Motor neuron (in vitro differentiated cells): ENCODE results near the gene PUM2. TPM values are rescaled to one million over a fixed set of nuclear protein-coding genes. Genes with fewer than 3 reads are reported as not detected.
"Not testable (repeated sequence)": the region's sequence is repeated elsewhere in the genome, so short reads cannot be mapped to it uniquely, and the experiment has no call there.

Experiments
- ATAC-seq, 8 experiments: fragments of 200-7000 bp; cut with Tn5 transposase; replicated peaks in 6 of 8; 2 replicates each; pipeline ENCODE4 v1.8.0; 2021; ENCODE audit warnings: mild to moderate bottlenecking in 8 of 8, moderate library complexity in 8 of 8
- H3K27ac ChIP-seq, 2 donors: fragments of 250-450 bp; sonication (Bioruptor Pico); 2 replicates each; pipeline ENCODE4 v1.9.0; 2021; ENCODE audit warnings: antibody characterized with exemption in 2 of 2, mild to moderate bottlenecking in 2 of 2, moderate library complexity in 1 of 2
- H3K4me1 ChIP-seq, 2 donors: fragments of 250-450 bp; sonication (Bioruptor Pico); replicated peaks in 1 of 2; 2 replicates each; pipeline ENCODE4 v1.6.1; 2021; ENCODE audit warnings: antibody characterized with exemption in 2 of 2, mild to moderate bottlenecking in 2 of 2, moderate library complexity in 1 of 2
- H3K4me3 ChIP-seq, 5 donors: fragments of 250-450 bp; sonication (Bioruptor Pico); 2 replicates each; pipeline ENCODE4 v1.9.0; 2021; ENCODE audit warnings: antibody characterized with exemption in 5 of 5, mild to moderate bottlenecking in 5 of 5, moderate library complexity in 4 of 5
- WGBS, 10 experiments: fragments of 450-650 bp; shearing (Covaris generic); methylation state at CpG; one replicate each; pipeline ENCODE4 v1.0.0; 2022; 5-methylcytosine and 5-hydroxymethylcytosine counted together
- in situ Hi-C, 9 experiments: fragments of 400-800 bp; cut with MboI; loops; one replicate each; pipeline ENCODE4 v1.15.0; 2021; ENCODE audit warnings: low sequenced_read_pairs in 9 of 9, low pct_unique_long_range_greater_than_20kb in 2 of 9; ENCODE audit not compliant: unreplicated experiment in 9 of 9
- total RNA-seq, 8 experiments: library from RNA; unstranded; fragments of 300-600 nt; gene quantifications; 2 replicates each; pipeline versions ENCODE4 v1.2.3 to v1.2.4, GENCODE V29; 2022

The PUM2 gene
- total RNA-seq, 8 experiments from 2014 or later = 26.0 to 79.4 (median 52.7) TPM

GRCh38 chr2:20249170-20249569 lies 101.5 kb downstream of the PUM2 start:
- ATAC-seq = no peak
- H3K27ac ChIP-seq = no peak overlapping the region
- no peaks in the 10 kb centered on the region for H3K4me1 ChIP-seq
- no peak overlapping the region for H3K4me3 ChIP-seq
- 58 to 100% (median 93%) methylated on average over 2 to 6 of the region's 6 CpGs for WGBS, 10 experiments
- in situ Hi-C loops = loop anchor here in 1 of 9 experiments (25.0 kb wide), 1 partner anchor 137 kb away; no protein-coding TSS in a partner anchor

DNA sequence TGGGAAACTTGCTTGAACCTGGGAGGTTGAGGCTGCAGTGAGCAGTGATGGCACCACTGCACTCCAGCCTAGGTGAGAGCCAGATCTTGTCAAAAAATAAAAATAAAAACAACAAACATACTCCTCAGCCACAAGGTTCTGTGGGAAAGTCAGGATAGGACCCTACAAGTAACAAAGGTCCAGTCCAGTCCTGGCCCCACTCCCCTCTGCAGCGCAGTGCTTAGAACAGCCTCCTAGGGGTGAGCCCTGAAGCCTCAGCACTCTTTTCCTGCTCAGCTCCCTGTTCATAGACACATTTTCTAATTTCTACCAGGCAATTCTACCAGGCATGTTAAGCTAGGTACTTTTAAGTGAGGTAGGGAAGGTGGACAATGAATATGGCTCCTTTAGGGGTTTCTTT lies 103.6 kb downstream of the PUM2 start:
- Histone ChIP-seq H3K27ac (no peak overlapping the region), H3K4me3 (no peak overlapping the region), H3K4me1 (no peaks in the 10 kb centered on the region)
- in situ Hi-C loops = loop anchor here in 1 of 9 experiments (25.0 kb wide), 1 partner anchor 135 kb away; no protein-coding TSS in a partner anchor
- WGBS, 10 experiments = 83 to 100% methylated on average over 1 of the region's 1 CpG; no CpG with 5 or more reads in 8 of the 10 experiments
- no peak for ATAC-seq

- ATAC-seq, H3K4me1 ChIP-seq, H3K27ac ChIP-seq, H3K4me3 ChIP-seq: not testable (repeated sequence)
- in situ Hi-C loops = loop anchor here in 1 of 9 experiments (25.0 kb wide), 1 partner anchor 131 kb away; no protein-coding TSS in a partner anchor
- WGBS, 10 experiments = 60 to 100% (median 100%) methylated on average over 1 to 3 of the region's 5 CpGs; no CpG with 5 or more reads in 1 of the 10 experiments
These were observed 107.0 kb downstream of the PUM2 start for GRCh38 chr2:20243637-20244036.

DNA sequence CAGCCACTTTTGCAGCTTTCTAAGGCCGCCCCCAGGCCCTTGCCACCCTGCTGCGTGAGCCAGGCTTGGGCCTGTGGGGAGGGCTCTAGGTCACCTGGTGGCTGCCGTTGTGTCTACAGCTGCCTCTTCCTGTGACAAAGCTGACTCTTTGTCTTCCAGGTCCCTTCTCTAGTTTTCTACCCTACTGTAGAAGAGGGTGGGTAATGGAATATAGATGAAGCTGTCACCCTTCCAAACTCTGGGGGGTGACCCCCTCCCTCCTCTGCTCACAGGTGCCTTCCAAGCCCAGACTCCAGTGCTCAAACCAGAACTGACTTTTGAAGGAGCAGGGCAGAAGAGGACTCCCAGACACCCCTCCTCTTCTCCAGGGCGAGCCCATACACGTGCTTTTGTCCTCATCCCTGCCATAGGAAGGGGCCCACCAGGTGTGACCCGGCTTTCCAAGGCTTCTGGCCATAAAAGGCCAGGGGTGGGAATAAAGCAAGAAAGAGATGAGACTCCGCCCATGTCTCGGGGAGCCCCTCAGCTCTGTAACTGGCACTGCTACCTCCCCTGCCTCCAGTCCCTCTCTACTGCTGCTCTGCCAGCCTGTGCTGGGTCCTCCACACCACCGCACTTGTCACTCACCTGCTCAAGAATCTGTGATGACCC lies 107.8 kb downstream of the PUM2 start:
- peak in 5 of 8 experiments; percentile 11 to 39 (median 18) for ATAC-seq
- H3K27ac ChIP-seq = no peak overlapping the region
- no peaks in the 10 kb centered on the region for H3K4me1 ChIP-seq
- no peak overlapping the region for H3K4me3 ChIP-seq
- WGBS, 10 experiments = 60 to 100% (median 78%) methylated on average over 1 to 3 of the region's 9 CpGs; no CpG with 5 or more reads in 4 of the 10 experiments
- in situ Hi-C loops = loop anchor here in 1 of 9 experiments (25.0 kb wide), 1 partner anchor 131 kb away; no protein-coding TSS in a partner anchor

DNA sequence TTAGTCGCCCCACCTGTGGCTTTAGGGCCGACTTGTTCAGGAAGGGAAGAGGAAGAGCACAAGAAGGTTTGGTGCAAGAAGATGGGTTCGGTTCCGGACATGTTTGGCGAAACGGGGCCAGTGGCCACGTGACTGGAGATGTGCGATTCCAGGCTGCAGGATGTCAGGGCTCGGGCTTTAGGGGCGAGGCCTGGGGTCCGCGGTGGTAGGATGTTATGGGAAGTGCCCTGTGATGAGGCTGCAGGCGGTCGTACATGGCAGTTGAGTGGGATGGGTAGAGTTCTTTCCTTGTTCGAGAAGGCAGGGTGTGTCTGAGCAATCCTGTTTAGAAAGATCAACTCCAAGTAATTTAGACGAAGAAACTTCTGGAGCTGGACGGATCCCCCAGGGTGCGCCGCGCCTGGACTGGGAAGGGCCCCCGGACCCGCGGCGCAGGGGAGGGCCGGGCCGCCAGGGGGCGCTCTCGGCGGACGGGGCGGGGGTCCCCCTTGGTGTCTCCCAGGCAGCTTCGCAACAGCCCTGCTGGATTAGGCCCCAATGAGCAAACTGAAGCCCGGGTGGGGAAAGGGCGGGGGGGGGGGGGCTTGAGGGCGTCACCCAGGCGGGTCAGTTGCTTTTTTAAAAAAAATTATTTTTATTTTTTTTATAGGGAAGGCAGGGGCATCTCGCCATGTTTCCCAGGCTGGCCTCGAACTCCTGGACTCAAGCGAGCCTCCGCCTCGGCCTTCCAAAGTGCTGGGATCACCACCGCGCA lies 108.5 kb downstream of the PUM2 start:
- Histone ChIP-seq H3K27ac (no peak overlapping the region), H3K4me1 (no peaks in the 10 kb centered on the region), H3K4me3 (no peak overlapping the region)
- in situ Hi-C loops = loop anchor here in 1 of 9 experiments (25.0 kb wide), 1 partner anchor 130 kb away; no protein-coding TSS in a partner anchor
- 56 to 100% (median 100%) methylated on average over 1 to 11 of the region's 43 CpGs; no CpG with 5 or more reads in 2 of the 10 experiments for WGBS, 10 experiments
- peak in 3 of 8 experiments; percentile 8 to 20 (median 14) for ATAC-seq

- H3K4me1 ChIP-seq, ATAC-seq, H3K27ac ChIP-seq, H3K4me3 ChIP-seq: not testable (repeated sequence)
- WGBS, 10 experiments = 78 to 100% (median 96%) methylated on average over 1 to 5 of the region's 6 CpGs; no CpG with 5 or more reads in 3 of the 10 experiments
- in situ Hi-C loops = loop anchor here in 1 of 9 experiments (25.0 kb wide), 1 partner anchor 128 kb away; no protein-coding TSS in a partner anchor
These were observed 110.4 kb downstream of the PUM2 start for GRCh38 chr2:20240291-20240690.

DNA sequence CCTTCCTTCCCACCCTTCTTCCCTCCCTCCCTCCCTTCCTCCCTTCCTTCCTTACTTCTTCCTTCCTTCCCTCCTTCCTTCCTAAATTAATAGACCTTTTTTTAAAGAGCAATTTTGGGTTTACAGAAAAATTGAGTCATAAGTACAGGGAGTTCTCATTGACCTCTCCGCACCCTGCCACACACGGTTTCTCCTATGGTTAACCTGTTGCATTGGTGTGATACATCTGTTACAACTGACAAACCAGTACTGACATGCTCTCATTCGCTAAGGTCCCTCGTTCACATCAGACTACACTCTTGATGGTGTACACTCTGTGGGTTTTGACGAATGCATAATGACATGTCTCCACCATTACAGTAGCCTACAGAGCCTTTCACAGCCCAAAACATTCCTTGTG lies 114.1 kb downstream of the PUM2 start:
- no peak overlapping the region for H3K4me3 ChIP-seq
- H3K4me1 ChIP-seq = no peaks in the 10 kb centered on the region
- ATAC-seq = no peak
- in situ Hi-C loops = loop anchor here in 1 of 9 experiments (25.0 kb wide), 1 partner anchor 124 kb away; no protein-coding TSS in a partner anchor
- WGBS, 10 experiments = 47 to 86% (median 71%) methylated on average over 1 to 5 of the region's 5 CpGs; no CpG with 5 or more reads in 3 of the 10 experiments
- H3K27ac ChIP-seq = no peak overlapping the region

DNA sequence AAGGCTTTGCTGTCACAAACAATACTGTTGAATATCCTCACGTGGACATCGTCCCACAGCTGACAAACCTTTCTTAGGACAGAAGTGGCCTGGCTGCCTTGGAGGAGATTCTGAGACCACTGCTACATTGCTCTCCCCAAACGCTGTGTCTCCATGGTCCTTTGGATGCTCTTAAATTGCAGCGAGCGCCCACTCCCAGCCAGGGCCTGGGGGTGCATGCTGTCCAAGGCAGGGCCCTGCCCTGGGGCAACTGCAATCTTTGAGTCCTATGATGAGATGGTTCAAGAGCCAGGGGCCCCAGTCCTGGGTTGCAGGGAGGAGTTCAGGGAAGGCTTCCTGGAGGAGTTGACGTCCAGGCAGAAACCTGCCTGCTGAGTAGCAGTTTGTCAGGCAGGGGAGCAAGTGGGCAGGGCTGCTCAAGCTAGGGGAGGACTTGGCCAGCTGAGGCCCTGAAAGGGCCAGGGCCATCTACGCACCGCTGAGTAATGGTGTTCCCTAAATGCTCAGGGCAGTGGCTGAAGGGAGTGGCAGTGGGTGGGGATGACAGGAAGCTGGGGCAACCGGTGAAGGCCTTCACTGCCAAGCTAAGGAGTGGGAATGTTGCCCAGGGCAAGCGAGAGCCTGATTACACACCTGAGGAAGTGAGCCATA lies 114.9 kb downstream of the PUM2 start:
- in situ Hi-C loops = loop anchor here in 1 of 9 experiments (25.0 kb wide), 1 partner anchor 123 kb away; no protein-coding TSS in a partner anchor
- ATAC-seq = peak in 2 of 8 experiments; percentile 26 to 67
- WGBS, 10 experiments = 50 to 100% (median 76%) methylated on average over 1 to 5 of the region's 10 CpGs; no CpG with 5 or more reads in 5 of the 10 experiments
- H3K27ac ChIP-seq = no peak overlapping the region
- H3K4me1 ChIP-seq = no peaks in the 10 kb centered on the region
- H3K4me3 ChIP-seq = no peak overlapping the region

- H3K4me3 ChIP-seq, H3K4me1 ChIP-seq, H3K27ac ChIP-seq: not testable (repeated sequence)
- WGBS, 10 experiments = 67 to 100% (median 80%) methylated on average over 1 to 2 of the region's 2 CpGs; no CpG with 5 or more reads in 7 of the 10 experiments
- ATAC-seq = peak in 3 of 8 experiments; percentile 11 to 55 (median 53)
- in situ Hi-C loops = loop anchor here in 1 of 9 experiments (25.0 kb wide), 1 partner anchor 122 kb away; no protein-coding TSS in a partner anchor
These were observed 116.0 kb downstream of the PUM2 start for GRCh38 chr2:20234597-20234996.

DNA sequence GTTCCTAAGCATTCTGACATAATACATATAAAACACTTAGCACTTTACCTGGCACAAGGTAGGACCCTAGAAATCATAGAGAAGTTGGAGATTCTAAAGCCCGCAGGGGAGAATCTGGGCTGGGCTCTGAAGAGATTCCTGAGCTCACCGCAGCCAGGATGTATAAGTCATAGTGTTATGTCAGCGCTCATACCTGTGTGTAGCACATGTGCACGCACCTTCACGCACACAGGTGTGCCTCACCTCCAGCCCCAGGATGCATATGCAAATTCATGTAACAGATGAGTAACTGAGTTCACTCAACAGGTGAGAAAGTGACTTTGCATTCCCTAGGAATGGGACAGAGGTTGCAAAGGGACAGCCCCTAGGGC lies 117.8 kb downstream of the PUM2 start:
- no peak for ATAC-seq
- in situ Hi-C loops = loop anchor here in 1 of 9 experiments (25.0 kb wide), 1 partner anchor 121 kb away; no protein-coding TSS in a partner anchor
- H3K4me3 ChIP-seq = no peak overlapping the region
- H3K4me1 ChIP-seq = no peaks in the 10 kb centered on the region
- no peak overlapping the region for H3K27ac ChIP-seq
- WGBS, 10 experiments = 40 to 100% (median 94%) methylated on average over 1 to 5 of the region's 5 CpGs; no CpG with 5 or more reads in 3 of the 10 experiments

DNA sequence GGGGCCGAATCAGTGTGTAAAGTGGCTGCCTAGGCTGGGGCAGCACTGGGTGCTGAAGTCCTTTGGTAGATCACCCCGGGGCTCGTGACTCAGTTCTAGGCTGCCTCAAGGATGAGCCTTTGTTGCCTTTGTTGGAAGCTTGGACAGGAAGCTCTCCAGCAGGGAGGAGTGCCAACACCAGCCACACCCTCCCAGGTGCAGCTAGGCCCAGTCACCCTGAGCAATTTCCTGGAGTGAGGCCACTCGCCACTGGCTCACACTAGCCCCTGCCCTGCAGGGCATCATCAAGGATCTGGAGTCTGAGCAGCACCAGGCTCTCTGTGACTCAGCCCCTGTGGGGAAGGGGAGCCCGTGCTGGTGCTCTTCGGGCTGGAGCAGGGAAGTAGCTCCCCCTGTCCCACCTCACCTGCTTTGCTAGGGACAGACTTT lies 119.0 kb downstream of the PUM2 start:
- Histone ChIP-seq H3K4me1 (no peaks in the 10 kb centered on the region), H3K4me3 (no peak overlapping the region), H3K27ac (no peak overlapping the region)
- in situ Hi-C loops = loop anchor here in 1 of 9 experiments (25.0 kb wide), 1 partner anchor 119 kb away; no protein-coding TSS in a partner anchor
- ATAC-seq = peak in 7 of 8 experiments; percentile 20 to 58 (median 38)
- 20 to 100% (median 80%) methylated on average over 1 to 3 of the region's 6 CpGs; no CpG with 5 or more reads in 3 of the 10 experiments for WGBS, 10 experiments

- no peak for ATAC-seq
- in situ Hi-C loops = loop anchor here in 1 of 9 experiments (25.0 kb wide), 1 partner anchor 119 kb away; no protein-coding TSS in a partner anchor
- H3K4me3 ChIP-seq = no peak overlapping the region
- no peak overlapping the region for H3K27ac ChIP-seq
- 61 to 95% (median 80%) methylated on average over 1 to 6 of the region's 6 CpGs; no CpG with 5 or more reads in 3 of the 10 experiments for WGBS, 10 experiments
- no peaks in the 10 kb centered on the region for H3K4me1 ChIP-seq
These were observed 119.5 kb downstream of the PUM2 start for GRCh38 chr2:20231159-20231558.
